Activated CD8-positive, alpha-beta T cell treated with anti-CD3 and anti-CD28 coated beads for 36 hours (primary cell): ENCODE results near the gene AHRR. TPM values are rescaled to one million over a fixed set of nuclear protein-coding genes. Genes with fewer than 3 reads are reported as not detected.
A peak's percentile ranks its signal among the peaks of the same experiment; 100 is the strongest.
"Not testable (repeated sequence)": the region's sequence is repeated elsewhere in the genome, so short reads cannot be mapped to it uniquely, and the experiment has no call there.

ENCODE experiments used
- ATAC-seq: fragments of 200-7000 bp; cut with Tn5 transposase; one replicate; pipeline ENCODE4 v1.10.0; 2021; ENCODE audit warnings: mild to moderate bottlenecking, moderate library complexity
- CTCF ChIA-PET: fragments of 350-600 bp; sonication (Branson Sonifier 250); formaldehyde crosslinking; loops from one replicate; lab custom pipeline; 2021; ENCODE audit warnings: antibody characterized with exemption; lab: Charles Lee
- POLR2A ChIA-PET: fragments of 350-600 bp; sonication (Branson Sonifier 250); formaldehyde crosslinking; loops from one replicate; lab custom pipeline; 2021; ENCODE audit warnings: antibody characterized with exemption; lab: Charles Lee
- DNase-seq: peaks from one replicate; pipeline ENCODE4 v3.0.0-alpha.2; 2020
- H3K27ac Mint-ChIP-seq: one replicate; pipeline ENCODE4 v1.8.0; 2021; ENCODE audit warnings: mild to moderate bottlenecking, mixed read lengths
- H3K27me3 Mint-ChIP-seq: one replicate; pipeline ENCODE4 v1.8.0; 2021; ENCODE audit warnings: mixed read lengths
- H3K36me3 Mint-ChIP-seq: one replicate; pipeline ENCODE4 v1.8.0; 2021; ENCODE audit warnings: low read depth, mixed read lengths
- H3K4me1 Mint-ChIP-seq: one replicate; pipeline ENCODE4 v1.8.0; 2021; ENCODE audit warnings: low read depth, mixed read lengths
- H3K4me3 Mint-ChIP-seq: one replicate; pipeline ENCODE4 v1.8.0; 2021; ENCODE audit warnings: mild to moderate bottlenecking, moderate library complexity, mixed read lengths
- H3K9me3 Mint-ChIP-seq: one replicate; pipeline ENCODE4 v1.8.0; 2021; ENCODE audit warnings: mixed read lengths
- CTCF ChIP-seq: fragments of 200-600 bp; IDR thresholded peaks from one replicate; pipeline ENCODE4 v1.8.0; 2022; ENCODE audit warnings: antibody characterized with exemption, mild to moderate bottlenecking
- intact Hi-C: fragments of 100-400 bp; cut with micrococcal nuclease; formaldehyde crosslinking; loops from one replicate; pipeline ENCODE4 v1.10.0; 2022
- total RNA-seq, 2 experiments: library from RNA; stranded (reverse); gene quantifications; one replicate each; pipeline ENCODE4 v1.2.3, GENCODE V29; 2021

Gene AHRR
- total RNA-seq, 2 experiments from 2014 or later = 26.3 to 27.9 TPM

- H3K9me3 Mint-ChIP-seq = peaks cover 39% of the 10 kb centered on the region
- H3K36me3 Mint-ChIP-seq = peaks cover 69% of the 10 kb centered on the region
- no peak for TF ChIP-seq CTCF
- intact Hi-C loops = no loop called here
- no peaks in the 10 kb centered on the region for H3K27me3 Mint-ChIP-seq
- ChIA-PET POLR2A (interaction anchor here (0.9 to 3.2 kb wide), 4 partner anchors 8 to 50 kb away, joined by 3 to 12 read pairs (median 6); no protein-coding TSS in a partner anchor), CTCF (interaction anchor here (0.7 to 1.0 kb wide), 3 partner anchors 10 to 63 kb away, joined by 3 to 4 read pairs (median 3); no protein-coding TSS in a partner anchor)
- H3K4me1 Mint-ChIP-seq = peaks cover 47% of the 10 kb centered on the region
- no peak for ATAC-seq
- DNase-seq = no peak
- H3K4me3 Mint-ChIP-seq = no peak overlapping the region
- peak overlapping the region; percentile 25 for H3K27ac Mint-ChIP-seq
These were observed 61.6 kb downstream of the AHRR start for GRCh38 chr5:383066-383465.

GRCh38 chr5:383621-384020 is 62.1 kb downstream of the AHRR start:
- ChIA-PET POLR2A (interaction anchor here (0.9 to 3.2 kb wide), 3 partner anchors 9 to 51 kb away, joined by 3 to 12 read pairs (median 7); no protein-coding TSS in a partner anchor), CTCF (interaction anchor here (0.7 to 0.9 kb wide), 2 partner anchors 11 to 63 kb away, joined by 3 to 4 read pairs; no protein-coding TSS in a partner anchor)
- H3K4me1 Mint-ChIP-seq = peaks cover 42% of the 10 kb centered on the region
- ATAC-seq = no peak
- no peak for TF ChIP-seq CTCF
- H3K27me3 Mint-ChIP-seq = no peaks in the 10 kb centered on the region
- H3K36me3 Mint-ChIP-seq = peaks cover 72% of the 10 kb centered on the region
- intact Hi-C loops = no loop called here
- peaks cover 39% of the 10 kb centered on the region for H3K9me3 Mint-ChIP-seq
- DNase-seq = no peak
- H3K4me3 Mint-ChIP-seq = no peak overlapping the region
- peak overlapping the region; percentile 25 for H3K27ac Mint-ChIP-seq

- POLR2A ChIA-PET = interaction anchor here (1.2 to 2.0 kb wide), 2 partner anchors 14 kb away, joined by 3 to 6 read pairs; no protein-coding TSS in a partner anchor
- H3K4me1 Mint-ChIP-seq = peaks cover 33% of the 10 kb centered on the region
- H3K4me3 Mint-ChIP-seq, ATAC-seq, H3K27ac Mint-ChIP-seq, H3K27me3 Mint-ChIP-seq, intact Hi-C loops, CTCF ChIA-PET, DNase-seq: not testable (repeated sequence)
- peaks cover 36% of the 10 kb centered on the region for H3K9me3 Mint-ChIP-seq
- peaks cover 69% of the 10 kb centered on the region for H3K36me3 Mint-ChIP-seq
These were observed 63.1 kb downstream of the AHRR start for GRCh38 chr5:384576-384975.

- no peak for DNase-seq
- intact Hi-C loops = no loop called here
- POLR2A ChIA-PET = interaction anchor here (1.2 to 2.0 kb wide), 2 partner anchors 13 to 15 kb away, joined by 3 to 6 read pairs; no protein-coding TSS in a partner anchor
- H3K27ac Mint-ChIP-seq = no peak overlapping the region
- peaks cover 73% of the 10 kb centered on the region for H3K36me3 Mint-ChIP-seq
- no peak for TF ChIP-seq CTCF
- no peak for ATAC-seq
- CTCF ChIA-PET = no interaction called here
- H3K9me3 Mint-ChIP-seq = peaks cover 36% of the 10 kb centered on the region
- H3K4me1 Mint-ChIP-seq = peaks cover 35% of the 10 kb centered on the region
- H3K4me3 Mint-ChIP-seq = no peak overlapping the region
- H3K27me3 Mint-ChIP-seq = no peaks in the 10 kb centered on the region
These were observed 63.8 kb downstream of the AHRR start for GRCh38 chr5:385321-385720.

- H3K36me3 Mint-ChIP-seq = peaks cover 71% of the 10 kb centered on the region
- CTCF ChIA-PET = no interaction called here
- H3K4me1 Mint-ChIP-seq = peaks cover 36% of the 10 kb centered on the region
- H3K27ac Mint-ChIP-seq = no peak overlapping the region
- no peak overlapping the region for H3K4me3 Mint-ChIP-seq
- ATAC-seq (no peak), DNase-seq (no peak)
- TF ChIP-seq CTCF = no peak
- POLR2A ChIA-PET = interaction anchor here (1.1 to 2.0 kb wide), 4 partner anchors 8 to 19 kb away, joined by 3 to 6 read pairs (median 4); no protein-coding TSS in a partner anchor
- peaks cover 29% of the 10 kb centered on the region for H3K9me3 Mint-ChIP-seq
- intact Hi-C loops = no loop called here
- no peaks in the 10 kb centered on the region for H3K27me3 Mint-ChIP-seq
These were observed 65.2 kb downstream of the AHRR start for GRCh38 chr5:386432-387341.
